Right lobe of liver (tissue), 4 donors: ENCODE data around the gene SQSTM1.

Source experiments
- CTCF ChIP-seq, 4 donors: fragments of 200-600 bp in 3 of 4; fragments of 450-650 bp in 1 of 4; IDR thresholded peaks; one replicate each; pipeline versions ENCODE4 v1.5.1 to v1.8.0; 2016 to 2022; ENCODE audit warnings: antibody characterized with exemption in 4 of 4, mild to moderate bottlenecking in 2 of 4
- POLR2A ChIP-seq: fragments of 450-650 bp; IDR thresholded peaks from one replicate; pipeline ENCODE4 v1.6.1; 2017; ENCODE audit warnings: antibody characterized with exemption, mild to moderate bottlenecking
- donor health status: DM: no; HTN: no; CAD: no.
- donor health status: DM: no; HTN: no; CAD: no.
- donor health status: DM: no; HTN: yes; CAD: no.

GRCh38 chr5:179824745-179825112 lies 4.0 kb downstream of the SQSTM1 start:
- TF ChIP-seq CTCF (IDR thresholded peaks at IDR 0.05) (no peak), POLR2A (no peak)
